ENCODE data around the gene ITGAL.

ITGAL gene

GRCh38 chr16:30559690-30560089 is 87.1 kb downstream of the ITGAL start:
- TF ChIP-seq POLR2A (IDR thresholded peaks at IDR 0.05; ENCODE audit: extremely low read depth, insufficient read length) = no peak
- TF ChIP-seq MYC (IDR thresholded peaks at IDR 0.05; ENCODE audit: low read depth, low read length) = no peak
- no peak for TF ChIP-seq MAX (IDR thresholded peaks at IDR 0.05; ENCODE audit: low read depth, low read length)
- no peak for TF ChIP-seq CTCF (IDR thresholded peaks at IDR 0.05; ENCODE audit: low read depth, low read length)
- no peak overlapping the region for H3K4me3 ChIP-seq (ENCODE audit: low read depth, low read length)
- no peak for DNase-seq (ENCODE audit: low read depth)

DNA sequence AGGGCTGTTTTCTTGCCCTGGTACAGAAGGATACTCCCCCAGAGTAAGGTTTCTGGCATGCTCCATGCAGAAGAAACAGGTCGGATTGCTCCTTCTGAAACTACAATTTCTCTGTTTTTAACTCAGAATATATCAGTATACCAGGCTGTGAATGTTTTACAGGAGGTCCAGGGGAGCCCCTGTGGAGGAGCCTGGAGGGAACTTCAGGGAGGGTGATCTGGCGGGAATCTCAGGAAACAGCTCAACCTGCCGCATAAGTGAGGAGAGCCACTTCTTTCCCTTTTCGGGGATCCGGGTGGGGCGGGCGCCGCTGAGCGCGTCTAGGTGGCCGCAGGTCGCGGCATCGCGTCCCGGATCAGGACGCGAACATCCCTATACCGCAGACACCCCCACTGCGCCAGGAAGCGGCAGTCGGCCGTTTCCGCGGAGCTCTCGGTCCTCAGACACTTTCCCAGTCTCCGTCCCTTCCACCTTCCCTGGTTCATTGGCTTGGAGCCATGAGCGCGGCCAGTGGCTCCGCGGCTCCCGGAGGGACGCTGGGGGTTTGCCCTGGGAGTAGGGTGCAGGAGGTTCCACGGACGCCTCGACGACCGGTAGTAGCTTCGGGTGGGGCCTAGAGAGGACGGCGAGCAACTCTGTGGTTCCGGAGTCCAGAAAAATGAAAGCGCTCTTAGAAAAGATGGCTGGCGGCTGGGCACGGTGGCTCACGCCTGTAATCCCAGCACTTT is 88.7 kb downstream of the ITGAL start:
- no peak for DNase-seq (ENCODE audit: low read depth)
- H3K4me3 ChIP-seq (ENCODE audit: low read depth, low read length) = no peak overlapping the region
- no peak for TF ChIP-seq MYC (IDR thresholded peaks at IDR 0.05; ENCODE audit: low read depth, low read length)
- no peak for TF ChIP-seq POLR2A (IDR thresholded peaks at IDR 0.05; ENCODE audit: extremely low read depth, insufficient read length)
- TF ChIP-seq MAX (IDR thresholded peaks at IDR 0.05; ENCODE audit: low read depth, low read length) = no peak
- no peak for TF ChIP-seq CTCF (IDR thresholded peaks at IDR 0.05; ENCODE audit: low read depth, low read length)

GRCh38 chr16:30562021-30562420 is 89.5 kb downstream of the ITGAL start:
- no peak for TF ChIP-seq MYC (IDR thresholded peaks at IDR 0.05; ENCODE audit: low read depth, low read length)
- TF ChIP-seq CTCF (IDR thresholded peaks at IDR 0.05; ENCODE audit: low read depth, low read length) = no peak
- TF ChIP-seq MAX (IDR thresholded peaks at IDR 0.05; ENCODE audit: low read depth, low read length) = no peak
- TF ChIP-seq POLR2A (IDR thresholded peaks at IDR 0.05; ENCODE audit: extremely low read depth, insufficient read length) = no peak

DNA sequence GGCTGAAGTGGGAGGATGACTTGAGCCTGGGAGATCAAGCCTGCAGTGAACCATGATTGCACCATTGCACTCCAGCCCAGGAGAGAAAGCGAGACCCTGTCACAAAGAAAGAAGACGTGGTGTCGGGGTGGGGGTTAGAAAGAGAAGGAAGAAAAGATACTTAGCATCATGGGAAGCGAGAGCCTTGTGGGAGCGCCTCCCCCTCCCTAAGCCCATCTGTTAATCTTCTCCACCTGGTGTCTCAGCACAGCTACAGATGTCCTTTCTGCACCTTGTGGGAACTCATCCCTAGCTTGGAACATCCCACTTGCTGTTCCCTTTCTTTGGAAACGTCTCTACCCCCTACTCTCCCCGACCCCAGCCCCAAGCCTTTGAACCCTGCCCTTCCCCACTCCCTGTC is 93.0 kb downstream of the ITGAL start:
- DNase-seq (ENCODE audit: low read depth) = no peak
- TF ChIP-seq CTCF (IDR thresholded peaks at IDR 0.05; ENCODE audit: low read depth, low read length) = no peak
- no peak for TF ChIP-seq POLR2A (IDR thresholded peaks at IDR 0.05; ENCODE audit: extremely low read depth, insufficient read length)
- no peak for TF ChIP-seq MYC (IDR thresholded peaks at IDR 0.05; ENCODE audit: low read depth, low read length)
- no peak for TF ChIP-seq MAX (IDR thresholded peaks at IDR 0.05; ENCODE audit: low read depth, low read length)
- no peak overlapping the region for H3K4me3 ChIP-seq (ENCODE audit: low read depth, low read length)

More at GRCh38 chr16:30562021-30562420, 89.5 kb downstream of the ITGAL start:
- no peak overlapping the region for H3K4me3 ChIP-seq (ENCODE audit: low read depth, low read length)
- no peak for DNase-seq (ENCODE audit: low read depth)

DNA sequence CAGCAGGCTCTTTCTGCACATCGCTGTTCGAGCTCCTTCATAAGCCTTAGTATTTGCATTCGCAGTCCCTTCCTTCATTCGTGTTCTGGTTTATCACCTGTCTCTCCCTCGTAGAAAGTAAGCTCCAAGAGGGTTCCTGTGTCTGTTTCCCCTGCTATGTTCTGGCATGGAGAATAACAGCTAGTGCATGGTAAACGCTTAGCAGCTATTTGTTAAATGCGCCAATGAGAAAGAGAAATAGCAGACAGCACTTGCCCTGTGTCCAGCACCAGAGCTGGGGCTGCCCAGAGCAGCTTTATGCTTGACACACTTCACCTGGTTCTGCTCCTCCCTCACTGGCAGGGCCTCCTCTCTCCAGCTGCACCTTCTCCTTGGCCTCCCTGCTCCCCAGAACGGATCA is 93.4 kb downstream of the ITGAL start:
- DNase-seq (ENCODE audit: low read depth) = no peak
- no peak for TF ChIP-seq POLR2A (IDR thresholded peaks at IDR 0.05; ENCODE audit: extremely low read depth, insufficient read length)
- no peak for TF ChIP-seq MYC (IDR thresholded peaks at IDR 0.05; ENCODE audit: low read depth, low read length)
- TF ChIP-seq CTCF (IDR thresholded peaks at IDR 0.05; ENCODE audit: low read depth, low read length) = no peak
- TF ChIP-seq MAX (IDR thresholded peaks at IDR 0.05; ENCODE audit: low read depth, low read length) = no peak
- no peak overlapping the region for H3K4me3 ChIP-seq (ENCODE audit: low read depth, low read length)
